GM19025 (cell line): Measurements from ENCODE around the gene C1QTNF7.
A peak's percentile ranks its signal among the peaks of the same experiment; 100 is the strongest.

Source experiments
- ATAC-seq: cut with Tn5 transposase; IDR thresholded peaks from one replicate; pipeline ENCODE4 v1.9.1; 2021; ENCODE audit warnings: mild to moderate bottlenecking, low read depth, moderate library complexity; ENCODE audit not compliant: unreplicated experiment

C1QTNF7 gene

DNA sequence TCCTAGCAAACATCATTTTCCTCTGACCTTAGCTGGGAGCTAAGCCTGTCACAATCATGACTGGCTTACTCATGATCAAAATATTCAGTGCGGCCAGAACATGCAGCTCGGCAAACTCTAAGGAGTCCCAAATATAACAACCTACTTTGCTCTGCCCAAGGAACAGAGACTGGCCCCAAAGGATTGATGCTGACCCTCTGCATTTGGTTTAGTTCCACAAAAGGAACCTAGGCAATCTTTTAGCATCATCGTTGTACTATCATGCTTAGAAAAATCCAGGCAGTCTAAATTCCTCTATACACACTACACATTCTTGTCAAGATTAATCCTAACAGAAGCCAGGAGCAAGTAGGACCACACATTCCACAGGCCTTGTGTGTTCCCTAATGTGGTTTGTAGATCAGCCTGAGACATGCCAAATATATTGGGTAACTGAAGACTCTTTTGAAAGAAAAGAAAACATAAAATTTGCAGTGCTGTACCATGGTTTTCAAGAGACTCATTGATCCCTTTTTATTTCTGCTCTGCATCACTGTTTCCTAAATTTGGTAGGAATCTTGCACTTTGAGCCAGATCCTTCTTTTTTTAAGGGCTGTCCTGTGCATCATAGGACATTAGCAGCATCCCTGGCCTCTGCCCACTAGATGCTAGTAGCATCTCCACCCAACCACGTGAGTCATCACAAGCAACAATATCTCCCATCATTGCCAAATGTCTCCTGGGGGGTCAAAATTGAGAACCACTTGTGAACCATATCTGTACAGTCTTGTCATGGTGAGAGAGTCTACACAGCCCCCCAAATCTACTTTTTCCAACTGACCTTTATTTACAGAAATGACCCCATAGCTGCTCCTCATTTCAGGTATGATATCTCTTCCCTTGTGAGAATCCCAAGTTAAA lies 24.3 kb downstream of the C1QTNF7 start:
- no peak for ATAC-seq

DNA sequence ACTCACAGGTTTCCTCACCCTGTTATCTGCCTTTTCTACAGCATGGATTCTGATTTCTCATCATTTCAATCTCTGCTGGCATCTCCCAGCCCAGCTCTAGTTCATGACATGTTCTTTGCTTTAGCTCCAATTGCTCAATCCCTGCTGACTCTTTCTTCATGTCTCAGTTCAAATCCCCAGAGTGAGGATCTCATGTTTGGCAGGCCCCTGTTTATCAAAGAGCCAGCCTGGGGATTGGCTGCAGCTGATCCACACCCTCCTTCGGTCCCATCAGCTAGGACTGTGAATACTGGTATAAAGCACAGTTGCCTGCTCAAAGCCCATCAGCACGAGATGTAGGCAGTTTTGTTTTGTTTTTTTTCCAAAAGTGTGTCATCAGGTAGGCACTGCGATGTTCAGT lies 27.5 kb downstream of the C1QTNF7 start:
- no peak for ATAC-seq

DNA sequence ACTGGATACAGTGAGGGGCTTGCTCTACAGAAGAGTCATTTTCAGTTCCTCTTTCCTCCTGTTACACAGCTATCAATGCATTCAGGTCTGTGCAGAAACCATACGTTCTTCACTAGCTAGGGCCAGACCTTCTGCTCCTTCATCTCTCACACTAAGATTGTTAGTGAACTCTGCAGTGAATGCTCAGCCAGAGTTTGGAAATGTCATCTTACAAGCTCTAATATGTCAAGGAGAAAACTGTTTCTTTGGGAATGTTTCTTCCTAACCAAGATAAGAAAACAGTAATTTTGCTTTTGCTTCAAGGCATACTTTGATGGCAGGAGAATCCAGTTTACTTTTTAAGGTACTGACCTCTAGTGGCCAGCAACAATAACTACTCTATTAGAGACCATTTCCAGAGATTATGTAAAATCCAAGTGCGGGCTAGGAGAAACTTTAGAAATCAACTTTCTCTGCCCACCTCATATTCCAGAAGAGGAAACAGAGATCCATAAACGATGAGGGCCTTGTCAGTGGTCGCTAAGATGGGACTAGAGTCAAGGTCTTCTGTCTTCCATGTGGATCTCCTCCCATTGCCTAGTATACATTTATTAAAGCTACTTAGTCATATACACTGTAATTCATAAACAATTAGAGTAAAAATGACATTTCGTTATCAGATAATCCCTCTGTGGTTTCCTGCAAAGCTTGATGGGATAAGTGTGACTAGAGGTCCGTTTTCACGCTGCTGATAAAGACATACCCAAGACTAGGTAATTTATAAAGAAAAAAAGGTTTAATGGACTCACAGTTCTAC lies 29.8 kb downstream of the C1QTNF7 start:
- ATAC-seq = peak; percentile 86

DNA sequence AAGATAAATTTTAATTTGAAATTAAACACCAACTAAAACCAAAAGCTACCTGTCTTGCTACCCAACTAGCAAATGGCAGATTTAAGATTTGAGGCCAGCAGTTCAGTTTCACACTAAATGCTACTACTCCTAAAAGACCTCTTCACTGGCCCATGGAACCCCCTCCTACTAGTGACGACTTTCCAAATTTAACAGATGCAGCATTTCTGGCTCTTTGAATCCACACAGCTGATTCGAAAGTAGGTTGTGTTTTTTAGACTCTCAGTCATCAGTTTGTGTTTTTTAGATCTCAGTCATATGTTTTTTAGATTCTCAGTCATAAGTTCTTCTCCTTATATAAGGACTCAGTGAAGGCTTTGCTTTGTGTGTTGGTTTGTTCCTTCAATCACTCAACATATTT lies 30.8 kb downstream of the C1QTNF7 start:
- no peak for ATAC-seq

DNA sequence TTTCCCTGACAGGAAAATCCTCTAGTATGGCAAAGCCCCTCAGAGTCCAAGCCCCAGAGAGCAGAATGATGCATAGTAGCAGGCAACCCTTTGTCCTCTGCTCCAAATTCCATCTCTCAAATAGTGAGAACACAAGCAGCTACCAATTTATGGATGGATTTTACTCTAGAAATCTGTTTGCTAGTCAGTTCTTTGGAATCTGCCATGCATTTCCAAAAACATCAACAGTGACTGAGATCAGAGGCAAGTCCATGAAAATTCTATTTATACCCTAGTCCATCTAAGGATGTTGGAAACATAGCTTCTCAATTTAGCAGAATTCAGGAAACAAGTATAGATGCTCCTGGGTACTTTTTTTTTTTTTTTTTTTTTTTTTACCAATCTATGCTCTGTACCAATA lies 31.9 kb downstream of the C1QTNF7 start:
- no peak for ATAC-seq

DNA sequence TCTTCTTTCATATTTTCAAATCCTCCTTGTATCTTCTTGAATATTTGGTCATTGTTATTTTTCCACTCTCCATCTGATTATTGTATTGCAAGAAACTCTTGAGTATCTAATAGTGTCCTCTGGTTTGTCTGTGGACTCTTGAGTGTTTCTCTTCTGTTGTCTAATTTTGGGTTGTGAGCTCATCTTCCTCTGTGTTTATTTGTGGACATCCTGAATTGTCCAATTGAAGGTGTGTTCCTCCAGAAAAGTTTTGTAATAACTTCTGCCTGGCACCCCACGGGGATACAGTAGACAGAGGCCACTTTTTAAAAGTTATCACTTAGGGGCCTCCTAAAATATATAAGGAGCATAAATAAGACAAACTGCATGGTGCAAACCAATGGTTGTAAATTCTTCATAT lies 38.8 kb downstream of the C1QTNF7 start:
- no peak for ATAC-seq

DNA sequence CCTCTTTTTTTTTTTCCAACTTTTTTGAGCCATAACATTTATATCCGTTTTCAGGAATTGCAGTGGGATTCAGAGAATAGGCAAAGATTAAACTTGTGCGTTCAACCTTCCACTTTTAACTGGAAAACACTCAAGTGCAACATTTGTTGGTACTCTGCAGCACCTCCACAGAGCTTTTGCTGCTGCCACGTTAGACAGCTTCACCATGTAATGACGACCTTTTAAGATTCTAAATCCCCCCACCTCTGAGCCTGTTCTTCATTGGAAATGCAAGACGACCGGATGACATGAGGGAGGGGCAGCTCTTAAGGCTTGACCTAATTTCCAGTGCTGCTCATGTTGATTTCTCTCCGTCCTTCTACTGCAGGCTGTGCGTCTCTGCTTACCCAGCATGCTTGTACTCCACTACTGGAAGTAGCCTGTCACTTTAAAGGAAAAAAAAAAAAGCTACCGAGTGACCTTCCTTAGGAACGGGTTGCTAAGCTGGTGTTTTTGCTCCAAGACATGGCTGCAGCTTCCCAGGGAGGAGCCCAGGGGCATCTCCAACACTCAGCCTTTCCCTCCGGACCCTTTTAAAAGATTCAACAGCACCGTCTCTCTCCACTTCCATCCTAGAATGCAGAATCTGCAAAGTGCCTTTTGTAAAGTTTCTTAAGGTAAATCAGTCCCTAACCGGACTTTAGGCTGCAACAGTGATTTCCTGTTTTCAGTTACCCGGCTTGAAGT lies 41.7 kb downstream of the C1QTNF7 start, which contains the start of gene CC2D2A:
TSS of gene CC2D2A (plus strand) at position 481 of the 726 bp plus-strand sequence. CDS start 6,051 bp downstream, outside the sequence.
- no peak for ATAC-seq

DNA sequence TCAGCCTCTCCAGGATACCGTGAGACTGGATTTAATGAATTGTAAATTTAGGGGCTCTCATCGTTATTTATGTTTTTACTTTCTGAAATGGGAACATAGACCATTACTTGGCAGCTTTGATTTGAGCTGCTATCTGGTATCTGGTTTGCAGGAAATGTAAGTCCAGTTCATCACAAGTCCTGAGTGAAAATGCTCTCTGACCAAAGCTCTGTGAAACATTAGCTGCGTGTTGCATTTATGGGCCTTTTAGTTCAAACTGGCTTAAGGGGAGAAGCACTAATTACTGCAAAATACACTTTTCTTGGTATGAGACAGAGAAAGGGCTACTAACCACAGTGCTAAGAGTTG lies 42.3 kb downstream of the C1QTNF7 start:
- ATAC-seq = no peak

DNA sequence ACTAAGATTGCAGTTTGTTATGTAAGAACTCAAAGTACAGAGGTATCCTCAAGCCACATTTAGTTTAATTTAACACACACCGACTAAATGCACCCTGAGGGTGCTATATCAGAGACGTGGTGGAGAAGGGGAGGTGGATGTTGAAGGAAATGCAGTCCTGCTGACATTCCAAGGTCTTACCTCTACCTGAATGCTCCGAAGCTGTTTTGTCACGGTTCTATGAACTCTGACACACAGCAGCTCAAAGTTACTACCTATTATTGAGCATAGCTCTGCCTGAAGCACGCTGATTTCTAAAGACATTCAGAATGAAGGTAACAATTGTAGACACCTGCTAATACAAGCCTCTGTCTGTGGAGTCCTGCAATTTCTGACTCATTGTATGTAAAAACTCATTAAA lies 48.6 kb downstream of the C1QTNF7 start:
- ATAC-seq = no peak

DNA sequence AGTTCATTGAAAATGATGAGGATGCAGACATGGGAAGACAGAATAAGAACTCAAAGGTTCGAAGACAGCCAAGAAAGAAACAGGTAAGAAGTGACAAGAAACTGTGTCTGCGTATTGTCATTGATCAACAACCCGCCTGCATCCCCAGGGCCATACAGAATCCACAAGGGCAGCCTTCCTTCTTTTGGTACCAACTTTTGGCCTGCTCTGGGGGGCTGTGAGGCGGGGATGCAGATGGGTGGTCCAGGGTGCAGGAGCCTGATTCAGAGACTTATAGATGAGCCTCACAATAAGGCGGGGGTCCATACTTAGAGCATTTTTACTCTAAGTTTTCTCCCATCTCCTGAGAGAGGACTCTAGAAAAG lies 50.9 kb downstream of the C1QTNF7 start:
- ATAC-seq = no peak

DNA sequence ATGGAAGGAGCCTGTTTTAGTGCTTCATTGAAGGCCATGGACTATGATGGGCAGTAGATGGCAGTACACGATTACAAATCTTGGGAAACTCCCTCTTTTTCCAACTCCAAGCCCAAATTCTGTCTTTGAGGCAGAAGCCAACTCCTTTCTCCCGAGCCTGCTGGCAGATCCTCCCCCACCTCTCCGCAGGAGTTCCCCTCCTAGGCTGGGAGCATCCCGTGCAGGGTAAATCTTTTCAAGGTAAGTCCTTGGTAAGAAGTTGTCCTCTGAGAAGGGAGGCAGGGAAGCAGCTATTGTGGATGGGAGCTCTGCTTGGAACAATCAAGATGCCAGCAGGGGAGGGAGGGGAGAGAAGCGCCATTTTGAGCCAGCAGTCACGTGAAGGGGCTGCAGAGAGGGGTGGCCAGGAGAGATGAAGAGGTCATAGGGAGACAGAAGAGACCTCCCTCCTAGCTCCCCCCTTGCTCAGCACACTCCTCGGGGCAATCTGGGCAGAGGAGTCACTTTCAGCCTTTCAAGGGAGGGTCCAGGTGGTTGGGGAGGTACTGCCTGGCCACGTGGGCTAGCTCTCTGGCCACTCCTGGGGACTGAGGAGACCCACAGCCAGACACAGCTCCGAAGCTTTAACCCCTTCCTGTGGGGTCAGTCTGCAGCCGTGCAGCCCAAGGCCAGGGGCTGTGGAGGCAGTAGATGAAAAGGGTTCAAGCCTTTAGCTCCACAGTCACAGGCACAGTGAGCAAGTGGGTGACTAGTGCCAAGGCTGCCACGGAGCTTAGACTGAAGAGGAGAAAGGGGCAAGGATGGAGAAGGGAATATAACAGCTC lies 51.5 kb downstream of the C1QTNF7 start:
- no peak for ATAC-seq

DNA sequence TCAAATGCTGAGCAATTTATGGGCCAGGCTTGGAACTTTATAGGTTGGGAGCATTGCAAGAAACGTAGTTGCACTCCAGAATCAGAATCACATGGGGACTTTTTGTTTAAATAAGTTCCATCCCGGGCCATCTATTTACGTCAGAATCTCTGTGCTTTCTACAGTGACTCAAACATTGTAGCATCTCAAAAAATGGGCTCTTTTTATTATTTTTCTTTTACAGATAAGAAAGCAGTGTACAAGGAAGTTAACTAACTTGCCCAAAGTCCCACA lies 52.0 kb downstream of the C1QTNF7 start:
- no peak for ATAC-seq

DNA sequence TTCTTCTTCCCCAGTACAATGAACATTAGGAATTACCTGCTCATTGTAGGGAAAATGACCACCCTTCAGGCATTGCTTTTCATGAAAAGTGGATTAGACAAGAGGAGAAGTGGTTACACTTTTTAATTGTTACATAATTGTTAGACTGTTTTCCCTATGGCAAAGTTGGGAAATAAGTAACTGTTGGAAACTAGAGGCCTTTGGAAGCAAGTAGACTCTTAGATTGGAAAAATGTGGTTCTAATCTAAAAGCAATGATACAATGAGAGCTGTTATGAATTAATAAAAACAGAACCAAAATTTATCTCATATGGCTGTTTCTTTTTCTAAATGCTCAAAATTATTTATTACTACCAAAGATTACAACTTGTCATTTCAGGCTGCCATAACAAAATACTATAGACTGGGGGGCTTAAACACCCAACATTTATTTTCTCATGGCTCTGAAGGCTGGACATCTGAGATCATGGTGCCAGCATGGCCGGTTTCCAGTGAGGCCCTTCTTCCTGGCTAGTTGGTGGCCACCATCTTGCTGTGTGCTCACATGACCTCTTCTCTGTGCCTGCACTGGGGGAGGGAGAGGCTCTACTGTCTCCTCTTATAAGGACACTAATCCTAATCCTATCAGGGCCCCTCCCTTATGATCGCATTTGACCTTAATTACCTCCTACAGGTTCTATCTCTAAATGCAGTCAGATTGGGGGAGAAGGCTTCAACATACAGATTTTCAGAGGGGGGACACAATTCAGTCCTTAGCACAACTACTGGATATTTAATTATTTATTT lies 54.3 kb downstream of the C1QTNF7 start:
- no peak for ATAC-seq

DNA sequence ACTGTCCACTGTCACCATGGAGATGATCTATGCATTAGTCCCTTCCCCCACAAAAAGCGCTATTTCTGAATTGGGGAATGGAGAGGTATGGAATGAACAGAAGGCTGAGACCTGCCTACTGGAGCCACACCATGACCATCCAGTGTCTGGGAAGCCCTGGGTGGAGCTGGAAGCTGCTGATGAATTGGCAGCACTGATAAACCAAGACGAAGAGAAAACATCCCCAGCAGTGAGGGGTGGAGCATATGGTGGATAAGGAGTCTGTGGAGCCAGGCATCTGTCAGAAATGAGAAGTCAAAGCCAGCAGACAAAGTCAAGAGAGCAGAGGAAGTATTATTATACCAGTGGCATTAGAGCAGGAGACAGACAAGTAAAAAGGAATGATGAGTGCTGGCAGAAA lies 55.0 kb downstream of the C1QTNF7 start:
- ATAC-seq = no peak

DNA sequence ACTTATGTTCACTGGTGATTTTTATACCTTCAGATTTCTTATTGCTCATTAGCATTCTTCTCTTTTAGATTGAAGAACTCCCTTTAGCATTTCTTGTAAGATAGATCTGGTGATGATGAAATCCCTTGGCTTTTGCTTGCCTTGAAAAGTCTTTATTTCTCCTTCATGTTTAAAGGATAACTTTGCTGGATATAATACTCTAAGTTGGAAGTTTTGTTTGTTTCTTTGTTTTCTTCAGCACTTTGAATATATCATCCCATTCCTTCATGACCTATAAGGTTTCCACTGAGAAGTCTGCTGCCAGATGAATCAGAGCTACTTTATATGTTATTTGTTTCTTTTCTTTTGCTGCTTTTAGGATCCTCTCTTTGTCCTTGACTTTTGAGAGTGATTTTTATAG lies 60.3 kb downstream of the C1QTNF7 start:
- no peak for ATAC-seq

DNA sequence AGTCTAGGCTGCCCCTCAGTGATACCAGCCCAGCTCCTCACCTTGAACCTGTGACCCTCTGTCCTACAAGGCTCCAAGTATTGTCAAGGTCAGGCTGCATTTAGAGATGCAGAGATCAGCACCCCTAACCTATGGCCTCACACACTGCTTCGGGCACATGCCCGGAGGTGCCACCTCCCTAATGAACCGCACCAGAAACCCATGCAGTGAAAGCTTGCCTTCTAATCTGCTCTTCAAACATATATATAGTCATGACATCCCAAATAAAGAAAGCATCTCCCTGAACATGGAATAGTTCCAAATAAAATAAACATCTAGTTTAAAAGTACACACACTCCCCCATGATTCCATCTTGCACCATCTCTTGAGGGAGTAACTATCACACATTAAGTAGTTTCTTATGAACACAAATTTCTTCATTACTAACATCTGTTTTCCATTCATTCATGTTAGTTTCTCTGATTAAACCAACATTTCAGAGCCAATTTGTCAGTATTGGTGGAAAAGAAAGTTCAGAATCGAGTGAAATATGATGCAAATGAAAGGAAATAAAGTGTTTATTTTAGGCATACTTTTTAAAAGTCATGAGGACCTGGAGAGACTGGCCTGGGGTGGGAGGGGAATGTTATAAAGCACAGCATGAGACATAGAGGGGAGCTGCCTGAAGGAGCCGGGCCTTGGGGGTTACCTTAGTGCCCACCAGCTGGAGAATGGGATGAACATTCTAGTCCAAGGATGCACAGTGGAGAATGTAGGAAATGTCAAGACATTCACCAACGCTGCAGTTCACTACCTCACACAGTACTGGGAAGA lies 61.0 kb downstream of the C1QTNF7 start:
- ATAC-seq = no peak

DNA sequence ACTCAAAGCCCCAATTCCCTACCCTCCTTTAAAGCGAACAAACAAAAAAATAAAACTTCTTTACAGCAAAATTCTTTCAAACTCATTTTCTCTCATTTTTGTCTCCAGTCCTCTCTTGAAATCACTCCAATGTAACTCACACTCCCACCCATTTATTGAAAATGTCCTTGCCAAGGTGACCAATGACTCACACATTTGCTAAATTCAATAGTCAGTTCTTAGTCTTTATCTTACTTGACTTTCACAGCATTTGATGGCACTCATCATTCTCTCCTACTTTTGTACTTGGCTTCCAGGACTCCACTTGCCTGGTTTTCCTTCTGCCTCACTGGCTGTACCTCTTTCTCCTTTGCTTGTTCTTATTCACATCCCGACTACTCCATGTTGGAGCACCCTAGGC lies 61.7 kb downstream of the C1QTNF7 start:
- no peak for ATAC-seq

DNA sequence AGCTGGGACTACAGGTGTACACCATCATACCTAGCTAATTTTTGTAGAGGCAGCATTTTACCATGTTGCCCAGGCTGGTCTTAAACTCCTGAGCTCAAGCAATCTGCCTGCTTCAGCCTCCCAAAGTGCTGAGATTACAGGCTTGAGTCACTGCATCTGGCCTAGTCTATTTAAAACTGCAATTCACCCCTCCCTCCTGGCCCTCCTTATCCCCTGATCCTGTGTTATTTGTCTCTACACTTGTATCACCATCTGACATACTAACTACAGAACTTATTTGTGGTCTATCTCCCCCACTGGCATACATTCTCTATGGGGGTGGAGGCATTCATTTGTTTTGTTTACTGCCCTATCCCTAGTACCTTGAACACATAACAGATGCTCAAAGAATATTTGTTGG lies 65.6 kb downstream of the C1QTNF7 start:
- ATAC-seq = no peak

DNA sequence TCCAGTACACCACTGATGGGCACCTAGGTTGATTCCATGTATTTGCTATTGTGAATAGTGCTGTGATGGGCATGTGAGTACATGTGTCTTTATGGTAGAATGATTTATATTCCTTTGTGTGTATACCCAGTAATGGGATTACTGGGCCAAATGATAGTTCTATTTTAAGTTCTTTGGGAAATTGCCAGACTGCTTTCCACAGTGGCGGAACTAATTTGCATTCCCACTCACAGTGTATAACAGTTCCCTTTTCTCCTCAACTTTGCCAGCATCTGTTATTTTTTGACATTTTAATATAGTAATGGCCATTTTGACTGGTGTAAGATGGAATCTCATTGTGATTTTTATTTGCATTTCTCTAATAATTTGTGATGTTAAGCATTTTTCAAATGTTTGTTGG lies 67.8 kb downstream of the C1QTNF7 start:
- no peak for ATAC-seq
